ENCODE measurements around the gene LSP1.

DNA sequence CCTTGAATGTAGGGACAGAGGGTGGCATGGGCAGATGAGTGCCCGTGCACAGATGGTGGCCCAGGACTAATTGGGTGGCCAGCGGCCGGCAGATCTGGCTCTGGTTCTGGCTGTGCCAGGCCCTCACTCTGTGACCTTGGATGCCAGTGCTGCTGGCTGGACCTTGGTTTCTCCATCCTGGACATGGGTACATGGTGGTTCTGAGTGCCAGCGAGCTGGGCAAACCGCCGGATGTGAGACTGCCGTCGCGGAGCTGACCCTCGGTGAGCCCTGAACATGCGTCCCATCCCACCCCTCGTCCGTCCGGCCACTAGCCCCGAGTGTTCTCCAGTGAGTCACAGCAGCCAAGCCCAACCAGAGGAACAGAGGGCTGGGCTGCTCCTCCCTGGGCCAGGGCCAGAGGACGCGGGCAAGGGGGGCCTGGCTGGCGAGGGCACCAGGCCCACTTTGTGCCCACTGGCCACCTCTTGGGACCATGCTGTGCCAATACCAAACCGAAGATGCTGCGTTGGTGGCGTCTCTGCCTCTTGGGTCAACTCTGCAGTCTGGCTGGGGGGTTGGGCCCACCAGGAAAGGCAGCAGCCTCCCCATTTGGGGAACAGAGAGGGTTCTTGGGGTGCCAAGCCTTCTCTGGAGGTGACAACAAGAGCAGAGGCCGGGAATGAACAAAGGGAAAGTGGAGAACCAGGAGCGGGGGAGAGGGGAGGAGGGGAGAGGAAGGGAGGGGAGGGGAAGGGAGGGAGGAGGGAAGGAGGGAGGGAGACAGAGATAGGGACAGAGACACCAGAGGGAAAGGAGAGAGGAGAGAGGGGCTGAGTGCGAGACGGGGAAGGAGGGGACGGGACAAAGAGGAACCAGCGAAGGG is 10.7 kb downstream of the LSP1 start:
- TF ChIP-seq CTCF (IDR thresholded peaks at IDR 0.05) (no peak), POLR2AphosphoS5 (IDR thresholded peaks at IDR 0.05) (peak; percentile 52 to 88 (median 78))
